CD4-positive, alpha-beta T cell treated with Interleukin-4 for 1 hour (primary cell): ENCODE measurements around the gene LACRT.

Experiments used
- DNase-seq, 2 donors: peaks; one replicate each; pipeline ENCODE4 v3.0.0-alpha.2; 2020 to 2022

The LACRT gene

GRCh38 chr12:54631988-54632728 lies 2.5 kb downstream of the LACRT start:
- no peak for DNase-seq

GRCh38 chr12:54631551-54631950 lies 3.1 kb downstream of the LACRT start:
- no peak for DNase-seq

- no peak for DNase-seq
Observed at GRCh38 chr12:54629925-54630324, 4.8 kb downstream of the LACRT start.

- no peak for DNase-seq
Observed at GRCh38 chr12:54628186-54628846, 6.4 kb downstream of the LACRT start.

- no peak for DNase-seq
Observed at GRCh38 chr12:54627304-54627703, 7.4 kb downstream of the LACRT start.

GRCh38 chr12:54625598-54625997 lies 9.1 kb downstream of the LACRT start:
- no peak for DNase-seq

- no peak for DNase-seq
Observed at GRCh38 chr12:54624315-54625279, 10.1 kb downstream of the LACRT start.

GRCh38 chr12:54622463-54623183 lies 12.1 kb downstream of the LACRT start:
- no peak for DNase-seq

GRCh38 chr12:54616933-54617680 lies 17.6 kb downstream of the LACRT start:
- DNase-seq: no peak

- no peak for DNase-seq
Observed at GRCh38 chr12:54612225-54612750, 22.4 kb downstream of the LACRT start.

GRCh38 chr12:54611715-54612149 lies 23.0 kb downstream of the LACRT start:
- DNase-seq: no peak

GRCh38 chr12:54608769-54609168 lies 25.9 kb downstream of the LACRT start:
- no peak for DNase-seq

GRCh38 chr12:54608156-54608555 lies 26.5 kb downstream of the LACRT start:
- DNase-seq: no peak

- no peak for DNase-seq
Observed at GRCh38 chr12:54606556-54606955, 28.1 kb downstream of the LACRT start.

GRCh38 chr12:54605138-54605970 lies 29.3 kb downstream of the LACRT start:
- no peak for DNase-seq

- no peak for DNase-seq
Observed at GRCh38 chr12:54604436-54604835, 30.3 kb downstream of the LACRT start.

GRCh38 chr12:54603872-54604271 lies 30.8 kb downstream of the LACRT start:
- no peak for DNase-seq

- DNase-seq: peak; percentile 70 to 77
Observed at GRCh38 chr12:54603173-54603814, 31.4 kb downstream of the LACRT start.

- no peak for DNase-seq
Observed at GRCh38 chr12:54602661-54603060, 32.0 kb downstream of the LACRT start.

GRCh38 chr12:54601841-54602240 lies 32.9 kb downstream of the LACRT start:
- no peak for DNase-seq
